GOT3 (cell line): ENCODE data around the gene COG5.
"Not testable (repeated sequence)": the region's sequence is repeated elsewhere in the genome, so short reads cannot be mapped to it uniquely, and the experiment has no call there.

Source experiments
- DNase-seq: peaks from one replicate; lab custom pipeline; 2025; ENCODE audit warnings: mixed read lengths; lab: John Stamatoyannopoulos, UW

The COG5 gene

DNA sequence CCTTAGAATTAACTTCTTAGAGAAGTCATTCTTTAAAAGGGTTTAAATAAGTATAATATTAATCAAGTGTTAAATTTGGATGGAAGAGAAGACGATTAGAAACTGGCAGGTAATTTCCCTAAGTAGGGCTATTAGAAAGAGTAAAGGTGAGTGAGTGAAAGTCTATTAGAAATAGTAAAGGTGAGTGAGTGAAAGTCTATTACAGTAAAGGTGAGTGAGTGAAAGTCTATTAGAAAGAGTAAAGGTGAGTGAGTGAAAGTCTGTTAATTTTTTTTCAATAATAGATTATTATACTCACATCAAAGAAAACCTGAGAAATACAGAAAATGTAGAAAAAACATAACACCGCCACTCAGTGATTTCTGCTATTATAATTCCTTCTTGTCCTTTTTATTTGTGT, 405.7 kb downstream of the COG5 start:
- no peak for DNase-seq

- DNase-seq: no peak
Measured at GRCh38 chr7:107157091-107157490, 406.6 kb downstream of the COG5 start.

DNA sequence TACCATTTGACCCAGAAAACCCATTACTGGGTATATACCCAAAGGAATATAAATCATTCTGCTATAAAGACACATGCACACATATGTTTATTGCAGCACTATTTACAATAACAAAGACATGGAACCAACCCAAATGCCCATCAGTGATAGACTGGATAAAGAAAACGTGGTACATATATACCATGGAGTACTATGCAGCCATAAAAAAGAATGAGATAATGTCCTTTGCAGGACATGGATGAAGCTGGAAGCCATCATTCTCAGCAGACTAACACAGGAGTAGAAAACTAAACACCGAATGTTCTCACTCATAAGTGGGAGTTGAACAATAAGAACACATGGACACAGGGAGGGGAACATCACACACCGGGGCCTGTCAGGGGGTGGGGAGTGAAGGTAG, 408.0 kb downstream of the COG5 start:
- DNase-seq: not testable (repeated sequence)

DNA sequence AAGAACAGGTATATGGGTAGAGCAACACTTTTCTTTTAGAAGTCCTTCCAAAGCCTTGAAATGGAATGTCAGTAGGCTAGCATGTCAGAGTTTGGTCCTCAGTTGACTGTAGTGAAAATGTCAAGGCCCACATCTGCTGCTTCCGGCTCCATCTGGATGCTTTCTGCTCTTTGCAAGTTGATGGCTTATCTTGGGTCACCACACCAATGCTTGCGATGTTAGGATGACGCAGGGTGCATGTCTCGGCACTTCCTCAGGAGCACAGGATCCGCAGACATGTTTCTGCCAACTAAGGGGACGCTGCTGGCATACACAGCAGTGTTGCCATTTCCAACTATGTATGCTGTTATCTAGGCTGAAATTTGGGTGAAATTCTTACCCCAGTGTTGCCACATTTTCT, 408.9 kb downstream of the COG5 start:
- DNase-seq: no peak

DNA sequence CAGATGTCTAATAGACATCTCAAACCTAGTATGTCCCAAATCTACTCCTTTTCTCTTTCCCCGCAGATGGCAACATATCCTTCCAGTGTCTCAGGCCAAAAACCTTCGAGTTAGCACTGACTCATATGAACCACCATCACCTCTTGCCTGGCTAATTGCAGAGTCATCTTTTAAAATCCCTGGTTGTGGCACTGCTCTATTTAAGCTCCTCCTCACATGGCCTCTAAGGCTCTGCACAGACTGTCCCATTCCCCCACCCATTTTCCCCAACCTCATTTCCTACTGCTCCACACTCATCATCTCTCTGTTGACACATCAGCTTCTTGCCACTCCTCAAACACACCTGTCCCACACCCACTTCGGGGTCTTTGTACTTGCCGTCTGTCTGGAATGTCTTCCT, 411.7 kb downstream of the COG5 start:
- no peak for DNase-seq
